Measurements from ENCODE around the gene TUBA1C.

DNA sequence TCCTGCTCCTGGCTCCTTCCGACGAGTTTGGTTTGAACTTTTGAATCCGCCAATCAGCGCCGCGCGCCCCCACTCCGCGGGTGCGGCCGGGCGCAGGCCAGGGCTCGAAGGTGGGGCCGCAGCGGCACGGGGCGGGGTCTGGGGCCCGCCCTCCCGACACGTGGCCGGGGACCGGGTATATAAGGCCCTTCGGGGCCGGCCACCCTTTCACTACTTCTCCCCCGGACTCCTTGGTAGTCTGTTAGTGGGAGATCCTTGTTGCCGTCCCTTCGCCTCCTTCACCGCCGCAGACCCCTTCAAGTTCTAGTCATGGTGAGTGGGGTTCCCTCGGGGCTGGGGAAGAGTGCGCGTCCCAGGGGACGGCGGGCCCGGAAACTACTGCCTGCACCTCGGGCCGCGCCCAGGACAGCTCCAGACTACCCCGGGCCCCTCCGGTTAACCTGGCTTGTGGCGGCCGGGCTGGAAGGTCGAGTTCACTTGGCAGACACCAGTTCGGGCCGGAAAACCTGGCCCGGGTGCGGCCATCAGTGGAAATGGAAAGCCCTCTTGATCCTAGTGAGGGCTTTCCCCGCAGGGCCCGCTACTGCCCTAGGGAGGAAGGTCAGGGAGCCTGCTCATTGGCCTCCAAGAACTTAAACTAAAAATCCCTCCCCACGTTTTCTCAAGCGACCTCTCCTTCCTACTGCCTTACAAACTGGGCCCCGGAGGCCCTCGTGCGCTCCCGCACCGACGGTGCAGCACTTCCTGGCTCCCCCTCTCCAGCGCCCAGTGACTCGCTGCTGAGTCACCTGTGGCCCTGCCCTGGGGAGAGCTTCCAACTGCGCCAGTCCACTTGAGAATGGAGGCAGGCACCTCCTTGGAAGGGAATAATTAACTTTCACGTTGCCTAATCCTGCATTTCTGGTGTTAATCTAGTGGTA lies at the start of gene TUBA1C:
- TF ChIP-seq CTCF (conservative IDR thresholded peaks at IDR 0.05) (no peak), ZFX (IDR thresholded peaks at IDR 0.05) (peak; percentile 84)

Measured in C4-2B (cell line).